Neural progenitor cell (in vitro differentiated cells): Measurements from ENCODE around the gene LEFTY1.

Source experiments
- CTCF ChIP-seq: fragments of 200-600 bp; sonication (generic); IDR thresholded peaks from 2 replicates; pipeline ENCODE4 v1.5.1; 2017; ENCODE audit warnings: antibody characterized with exemption, mild to moderate bottlenecking
- EZH2 ChIP-seq: fragments of 200-600 bp; sonication (generic); IDR thresholded peaks from 2 replicates; pipeline ENCODE4 v1.6.1; 2017; ENCODE audit warnings: antibody characterized with exemption, mild to moderate bottlenecking, moderate library complexity
- EZH2phosphoT487 ChIP-seq: fragments of 200-600 bp; sonication (generic); IDR thresholded peaks from 2 replicates; pipeline ENCODE4 v1.6.1; 2017; ENCODE audit warnings: antibody characterized with exemption

GRCh38 chr1:225852413-225853124 is 36.4 kb downstream of the LEFTY1 start:
- TF ChIP-seq CTCF = no peak
- TF ChIP-seq EZH2 = no peak
- TF ChIP-seq EZH2phosphoT487 = no peak
